ENCODE measurements around the gene RALGDS.
A peak's percentile ranks its signal among the peaks of the same experiment; 100 is the strongest.

GRCh38 chr9:133144142-133144903, 23.3 kb upstream of the RALGDS start:
- TF ChIP-seq CTCF (conservative IDR thresholded peaks at IDR 0.05; ENCODE audit: low read depth, low read length) (peak; percentile 96), POLR2A (IDR thresholded peaks at IDR 0.05; ENCODE audit: low read depth, low read length) (no peak), MAZ (IDR thresholded peaks at IDR 0.05; ENCODE audit: borderline replicate concordance, low read depth, low read length) (peak; percentile 80; the same call in 1 of the 2 replicates), USF2 (IDR thresholded peaks at IDR 0.05; ENCODE audit: low read depth, low read length) (no peak), ELK1 (IDR thresholded peaks at IDR 0.05; ENCODE audit: borderline replicate concordance, low read depth, low read length) (no peak), SMC3 (IDR thresholded peaks at IDR 0.05; ENCODE audit: low read depth, low read length) (peak; percentile 92), RCOR1 (IDR thresholded peaks at IDR 0.05; ENCODE audit: insufficient replicate concordance, low read length) (no peak), RAD21 (IDR thresholded peaks at IDR 0.05; ENCODE audit: low read length) (peak; percentile 86), MXI1 (IDR thresholded peaks at IDR 0.05; ENCODE audit: borderline replicate concordance, low read depth, low read length) (0 out of 2 replicates have a peak, but pooled peaks have one; percentile 44), CHD1 (IDR thresholded peaks at IDR 0.05; ENCODE audit: low read depth, low read length) (no peak), FOS (IDR thresholded peaks at IDR 0.05; ENCODE audit: low read depth, low read length) (no peak), RFX5 (IDR thresholded peaks at IDR 0.05; ENCODE audit: low read depth, low read length) (no peak)

All from IMR-90 (cell line).